Left ventricle myocardium inferior (tissue), 1 donor: ENCODE data around the gene TCERG1L. TPM values are rescaled to one million over a fixed set of nuclear protein-coding genes. Genes with fewer than 3 reads are reported as not detected.

ENCODE experiments used
- DNase-seq: peaks from one replicate; pipeline ENCODE4 v3.0.0-alpha.2; 2020
- H3K27ac ChIP-seq: fragments of 200-600 bp; replicated peaks from 2 replicates; pipeline ENCODE4 v1.8.0; 2021
- H3K27me3 ChIP-seq: fragments of 200-600 bp; 2 replicates; pipeline ENCODE4 v1.8.0; 2021; ENCODE audit warnings: low read depth
- H3K36me3 ChIP-seq: fragments of 200-600 bp; 2 replicates; pipeline ENCODE4 v1.8.0; 2021
- H3K4me1 ChIP-seq: fragments of 200-600 bp; 2 replicates; pipeline ENCODE4 v1.8.0; 2021
- H3K4me3 ChIP-seq: fragments of 200-600 bp; 2 replicates; pipeline ENCODE4 v1.8.0; 2021; ENCODE audit warnings: mild to moderate bottlenecking, moderate library complexity
- H3K9me3 ChIP-seq: fragments of 200-600 bp; replicated peaks from 2 replicates; pipeline ENCODE4 v1.8.0; 2021
- CTCF ChIP-seq: fragments of 200-600 bp; IDR thresholded peaks from 2 replicates; pipeline ENCODE4 v1.8.0; 2021; ENCODE audit warnings: antibody characterized with exemption, mild to moderate bottlenecking, borderline replicate concordance
- intact Hi-C: fragments of 100-400 bp; cut with micrococcal nuclease; formaldehyde crosslinking; loops from one replicate; pipeline ENCODE4 v1.11.0; 2022
- total RNA-seq: library from RNA; stranded (reverse); fragmentation: NEBNext Ultra II Directional; extraction: Animal tissue kit (Norgen Biotek cat#: 25700); gene quantifications from one replicate; pipeline ENCODE4 v1.2.1, GENCODE V29; 2021
- donor health status: DM: no; HTN: yes; CAD: no; lungs with severe emphysema.

The TCERG1L gene
- total RNA-seq, 1 donor from 2014 or later: not detected

- H3K36me3 ChIP-seq: no peaks in the 10 kb centered on the region
- intact Hi-C loops: no loop called here
- peaks cover 77% of the 10 kb centered on the region for H3K27me3 ChIP-seq
- H3K4me1 ChIP-seq: no peaks in the 10 kb centered on the region
- TF ChIP-seq CTCF: no peak
- DNase-seq: no peak
- H3K9me3 ChIP-seq: peaks cover 7% of the 10 kb centered on the region
- H3K27ac ChIP-seq: no peak overlapping the region
- H3K4me3 ChIP-seq: no peak overlapping the region
Observed at GRCh38 chr10:131146790-131147189, 164.7 kb downstream of the TCERG1L start.

GRCh38 chr10:131145756-131146155 is 165.8 kb downstream of the TCERG1L start:
- no peak for TF ChIP-seq CTCF
- Histone ChIP-seq H3K9me3 (no peaks in the 10 kb centered on the region), H3K36me3 (no peaks in the 10 kb centered on the region), H3K4me3 (no peak overlapping the region), H3K4me1 (no peaks in the 10 kb centered on the region), H3K27me3 (peaks cover 82% of the 10 kb centered on the region), H3K27ac (no peak overlapping the region)
- DNase-seq: no peak
- intact Hi-C loops: no loop called here

- H3K4me3 ChIP-seq: no peak overlapping the region
- DNase-seq: no peak
- intact Hi-C loops: no loop called here
- no peak for TF ChIP-seq CTCF
- no peaks in the 10 kb centered on the region for H3K4me1 ChIP-seq
- H3K27ac ChIP-seq: no peak overlapping the region
- H3K36me3 ChIP-seq: no peaks in the 10 kb centered on the region
- H3K27me3 ChIP-seq: peaks cover 92% of the 10 kb centered on the region
- H3K9me3 ChIP-seq: no peaks in the 10 kb centered on the region
Observed at GRCh38 chr10:131144711-131145375, 166.7 kb downstream of the TCERG1L start.

- TF ChIP-seq CTCF: no peak
- intact Hi-C loops: no loop called here
- Histone ChIP-seq H3K9me3 (no peaks in the 10 kb centered on the region), H3K27me3 (peaks cover 98% of the 10 kb centered on the region), H3K4me1 (no peaks in the 10 kb centered on the region), H3K36me3 (no peaks in the 10 kb centered on the region), H3K27ac (no peak overlapping the region), H3K4me3 (no peak overlapping the region)
- no peak for DNase-seq
Observed at GRCh38 chr10:131144196-131144595, 167.3 kb downstream of the TCERG1L start.

GRCh38 chr10:131143425-131144165 is 167.9 kb downstream of the TCERG1L start:
- TF ChIP-seq CTCF: no peak
- peaks cover 96% of the 10 kb centered on the region for H3K27me3 ChIP-seq
- DNase-seq: no peak
- no peak overlapping the region for H3K27ac ChIP-seq
- no peaks in the 10 kb centered on the region for H3K36me3 ChIP-seq
- no peak overlapping the region for H3K4me3 ChIP-seq
- H3K4me1 ChIP-seq: no peaks in the 10 kb centered on the region
- H3K9me3 ChIP-seq: no peaks in the 10 kb centered on the region
- intact Hi-C loops: no loop called here
